HEK293T (cell line): ENCODE results near the gene CHRDL1.

Experiments used
- CTCF ChIA-PET: fragments of 350-600 bp; formaldehyde crosslinking; extraction: SDS; loops from one replicate; lab custom pipeline; 2021; ENCODE audit warnings: antibody characterized with exemption, inconsistent platforms; lab: Yijun Ruan, JAX
- POLR2A ChIA-PET: fragments of 350-600 bp; formaldehyde crosslinking; extraction: SDS; loops from one replicate; lab custom pipeline; 2020; ENCODE audit warnings: antibody characterized with exemption, inconsistent platforms; lab: Yijun Ruan, JAX
- DNase-seq: peaks from one replicate; pipeline ENCODE4 v3.0.0; 2012; ENCODE audit warnings: mixed read lengths; ENCODE audit errors: extremely low spot score
- ARNT ChIP-seq: fragments of 450-650 bp; IDR thresholded peaks from 2 replicates; pipeline ENCODE4 v1.6.1; 2017; ENCODE audit warnings: mild to moderate bottlenecking
- BHLHE40 ChIP-seq: fragments of 450-650 bp; IDR thresholded peaks from 2 replicates; pipeline ENCODE4 v1.6.1; 2016; ENCODE audit warnings: mild to moderate bottlenecking, moderate library complexity, borderline replicate concordance
- CTBP1 ChIP-seq: fragments of 450-650 bp; IDR thresholded peaks from 2 replicates; pipeline ENCODE4 v1.6.1; 2016; ENCODE audit warnings: borderline replicate concordance
- ELF4 ChIP-seq: fragments of 450-650 bp; IDR thresholded peaks from 2 replicates; pipeline ENCODE4 v1.6.1; 2017; ENCODE audit warnings: antibody characterized with exemption
- FOXA1 ChIP-seq: fragments of 450-650 bp; IDR thresholded peaks from 2 replicates; pipeline ENCODE4 v1.6.1; 2016; ENCODE audit warnings: mild to moderate bottlenecking
- FOXK2 ChIP-seq: fragments of 450-650 bp; IDR thresholded peaks from 2 replicates; pipeline ENCODE4 v1.6.1; 2016; ENCODE audit warnings: mild to moderate bottlenecking
- FOXM1 ChIP-seq: fragments of 450-650 bp; IDR thresholded peaks from 2 replicates; pipeline ENCODE4 v1.6.1; 2017; ENCODE audit warnings: mild to moderate bottlenecking, borderline replicate concordance
- HDGF ChIP-seq: fragments of 450-650 bp; IDR thresholded peaks from 2 replicates; pipeline ENCODE4 v1.6.1; 2017; ENCODE audit warnings: antibody characterized with exemption, borderline replicate concordance
- L3MBTL2 ChIP-seq: fragments of 450-650 bp; conservative IDR thresholded peaks from 2 replicates; pipeline ENCODE4 v1.6.1; 2016; ENCODE audit warnings: mild to moderate bottlenecking
- LEF1 ChIP-seq: fragments of 450-650 bp; IDR thresholded peaks from 2 replicates; pipeline ENCODE4 v1.6.1; 2017; ENCODE audit warnings: mild to moderate bottlenecking, borderline replicate concordance
- NFRKB ChIP-seq: fragments of 450-650 bp; IDR thresholded peaks from 2 replicates; pipeline ENCODE4 v1.6.1; 2016; ENCODE audit warnings: mild to moderate bottlenecking, moderate library complexity
- PKNOX1 ChIP-seq: fragments of 450-650 bp; IDR thresholded peaks from 2 replicates; pipeline ENCODE4 v1.6.1; 2016
- SP1 ChIP-seq: fragments of 450-650 bp; IDR thresholded peaks from 2 replicates; pipeline ENCODE4 v1.6.1; 2017
- SUZ12 ChIP-seq: fragments of 450-650 bp; IDR thresholded peaks from 2 replicates; pipeline ENCODE4 v1.6.1; 2016; ENCODE audit warnings: mild to moderate bottlenecking
- TARDBP ChIP-seq: fragments of 450-650 bp; IDR thresholded peaks from 2 replicates; pipeline ENCODE4 v1.6.1; 2016
- ZNF384 ChIP-seq: fragments of 450-650 bp; IDR thresholded peaks from 2 replicates; pipeline ENCODE4 v1.6.1; 2016

The CHRDL1 gene

GRCh38 chrX:110733166-110733565, 62.5 kb downstream of the CHRDL1 start:
- CTCF ChIA-PET = no interaction called here
- TF ChIP-seq FOXM1 = no peak
- TF ChIP-seq CTBP1 = no peak
- POLR2A ChIA-PET = no interaction called here
- no peak for DNase-seq

GRCh38 chrX:110732266-110732665, 63.4 kb downstream of the CHRDL1 start:
- TF ChIP-seq ARNT (no peak), TARDBP (no peak), NFRKB (no peak), FOXA1 (no peak), LEF1 (no peak), L3MBTL2 (no peak), SUZ12 (no peak), BHLHE40 (no peak), PKNOX1 (no peak), ELF4 (no peak), HDGF (no peak), CTBP1 (no peak)
- DNase-seq = no peak
- CTCF ChIA-PET = interaction anchor here (0.7 kb wide), 1 partner anchor 12 kb away, joined by 3 read pairs; no protein-coding TSS in a partner anchor
- POLR2A ChIA-PET = no interaction called here

GRCh38 chrX:110723844-110724243, 71.8 kb downstream of the CHRDL1 start:
- ChIA-PET POLR2A (no interaction called here), CTCF (no interaction called here)
- TF ChIP-seq SUZ12 (no peak), LEF1 (no peak), ZNF384 (no peak), SP1 (no peak), PKNOX1 (no peak), BHLHE40 (no peak), ELF4 (no peak), L3MBTL2 (no peak), FOXA1 (no peak), CTBP1 (no peak), HDGF (no peak), NFRKB (no peak), TARDBP (no peak)
- no peak for DNase-seq

DNA sequence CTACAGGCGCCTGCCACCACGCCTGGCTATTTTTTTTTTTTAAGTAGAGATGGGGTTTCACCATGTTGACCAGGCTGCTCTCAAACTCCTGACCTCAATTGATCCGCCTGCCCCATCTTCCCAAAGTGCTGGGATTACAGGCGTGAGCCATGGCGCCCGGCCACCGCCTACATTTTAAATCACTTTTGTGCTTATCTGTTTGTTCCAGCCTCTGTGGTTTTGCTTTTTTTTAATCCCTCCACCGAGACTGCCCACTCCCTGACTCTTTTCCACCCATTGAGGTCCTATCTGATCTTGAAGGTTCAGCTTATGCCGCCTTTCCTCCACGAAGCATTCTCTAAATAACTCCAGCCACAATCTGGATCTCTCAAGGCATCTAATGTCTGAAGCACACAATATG, 73.5 kb downstream of the CHRDL1 start:
- POLR2A ChIA-PET = no interaction called here
- CTCF ChIA-PET = no interaction called here
- no peak for DNase-seq
- no peak for TF ChIP-seq PKNOX1
- TF ChIP-seq ZNF384 = no peak
- TF ChIP-seq ELF4 = no peak
- TF ChIP-seq ARNT = no peak
- no peak for TF ChIP-seq LEF1
- TF ChIP-seq HDGF = no peak
- TF ChIP-seq L3MBTL2 = no peak
- no peak for TF ChIP-seq CTBP1
- no peak for TF ChIP-seq BHLHE40
- no peak for TF ChIP-seq TARDBP
- TF ChIP-seq FOXA1 = no peak
- TF ChIP-seq FOXM1 = no peak
- TF ChIP-seq NFRKB = no peak
- TF ChIP-seq FOXK2 = no peak
- TF ChIP-seq SP1 = no peak
- no peak for TF ChIP-seq SUZ12

DNA sequence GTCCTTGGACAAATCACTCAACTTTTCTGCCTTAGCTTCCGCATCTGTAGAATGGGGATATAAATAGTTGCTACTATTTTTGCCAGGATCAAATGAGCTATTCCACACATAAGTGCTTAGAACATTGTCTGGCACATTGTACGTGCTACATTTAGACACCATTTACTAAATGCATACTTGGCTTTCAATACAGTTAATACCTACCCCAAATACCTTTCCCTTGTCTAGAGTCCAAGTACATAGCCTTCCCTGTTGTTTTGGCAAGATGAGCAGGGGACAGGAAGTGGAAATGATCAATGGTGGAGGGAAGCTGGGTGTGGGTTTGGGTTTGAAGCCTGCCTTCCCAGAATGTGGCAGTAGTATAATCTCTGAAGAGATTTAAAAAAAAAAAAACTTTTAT, 82.0 kb downstream of the CHRDL1 start:
- no peak for DNase-seq
- POLR2A ChIA-PET = no interaction called here
- TF ChIP-seq NFRKB (no peak), HDGF (no peak), ARNT (no peak), PKNOX1 (no peak), L3MBTL2 (no peak), ELF4 (no peak), SP1 (no peak), TARDBP (no peak), FOXK2 (no peak), CTBP1 (no peak), FOXA1 (no peak), BHLHE40 (no peak)
- CTCF ChIA-PET = no interaction called here

DNA sequence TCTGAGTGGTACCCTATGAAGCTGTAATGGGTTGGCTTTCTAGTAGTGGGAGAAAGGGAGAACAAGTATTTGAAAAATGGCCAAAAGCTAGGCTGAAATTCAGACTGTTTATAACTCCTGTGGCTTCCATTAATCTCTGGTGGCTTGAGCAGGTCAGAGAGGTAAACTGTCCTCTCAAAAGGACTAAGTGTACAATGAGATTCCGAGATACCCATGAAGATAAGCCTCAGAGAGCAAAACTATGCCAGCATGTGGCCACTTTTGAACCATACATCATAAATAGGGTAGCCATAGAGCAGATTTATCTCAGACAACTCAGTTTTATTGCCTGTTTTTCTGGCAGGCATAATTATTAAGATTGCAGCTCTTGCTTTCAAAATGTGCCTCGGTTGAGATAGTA, 89.2 kb downstream of the CHRDL1 start:
- TF ChIP-seq SP1 = no peak
- no peak for TF ChIP-seq ELF4
- no peak for TF ChIP-seq FOXA1
- no peak for TF ChIP-seq HDGF
- TF ChIP-seq L3MBTL2 = no peak
- TF ChIP-seq PKNOX1 = no peak
- no peak for TF ChIP-seq CTBP1
- no peak for TF ChIP-seq ZNF384
- POLR2A ChIA-PET = no interaction called here
- CTCF ChIA-PET = no interaction called here
- DNase-seq = no peak
